GM11168 (cell line): Measurements from ENCODE around the gene PPP6R3.
"Not testable (repeated sequence)": the region's sequence is repeated elsewhere in the genome, so short reads cannot be mapped to it uniquely, and the experiment has no call there.

Source experiments
- in situ Hi-C: fragments of 300-500 bp; cut with MboI; formaldehyde crosslinking; loops from one replicate; pipeline ENCODE4 v1.12.0; 2022; ENCODE audit warnings: low sequenced_read_pairs; ENCODE audit not compliant: unreplicated experiment

PPP6R3 gene

DNA sequence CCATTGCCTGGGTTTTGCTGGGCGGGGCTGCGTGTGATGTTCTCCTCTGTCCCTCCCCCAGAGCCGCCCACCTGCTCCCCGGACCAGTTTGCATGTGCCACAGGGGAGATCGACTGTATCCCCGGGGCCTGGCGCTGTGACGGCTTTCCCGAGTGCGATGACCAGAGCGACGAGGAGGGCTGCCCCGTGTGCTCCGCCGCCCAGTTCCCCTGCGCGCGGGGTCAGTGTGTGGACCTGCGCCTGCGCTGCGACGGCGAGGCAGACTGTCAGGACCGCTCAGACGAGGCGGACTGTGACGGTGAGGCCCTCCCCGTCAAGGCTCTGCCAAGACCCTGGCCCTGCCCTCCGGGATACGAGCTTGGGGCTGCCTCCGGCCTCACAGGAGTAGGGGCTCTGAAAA, 27.0 kb upstream of the PPP6R3 start:
- in situ Hi-C loops, result no loop called here

DNA sequence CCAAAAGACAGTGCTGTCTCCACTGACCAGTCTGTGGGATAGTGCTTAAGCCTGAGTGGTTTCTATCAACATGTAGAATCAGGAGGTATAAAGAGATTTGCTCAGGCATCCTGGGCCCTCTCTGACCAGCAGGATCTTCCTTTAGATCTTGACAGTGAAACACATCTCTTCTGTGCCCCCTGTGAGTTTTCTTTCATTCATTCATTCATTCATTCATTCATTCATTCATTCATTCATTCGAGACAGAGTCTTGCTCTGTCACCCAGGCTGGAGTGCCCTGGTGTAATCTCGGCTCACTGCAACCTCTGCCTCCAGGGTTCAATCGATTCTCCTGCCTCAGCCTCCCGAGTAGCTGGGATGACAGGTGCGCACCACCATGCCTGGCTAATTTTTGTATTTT, 26.4 kb upstream of the PPP6R3 start:
- in situ Hi-C loops, result not testable (repeated sequence)

DNA sequence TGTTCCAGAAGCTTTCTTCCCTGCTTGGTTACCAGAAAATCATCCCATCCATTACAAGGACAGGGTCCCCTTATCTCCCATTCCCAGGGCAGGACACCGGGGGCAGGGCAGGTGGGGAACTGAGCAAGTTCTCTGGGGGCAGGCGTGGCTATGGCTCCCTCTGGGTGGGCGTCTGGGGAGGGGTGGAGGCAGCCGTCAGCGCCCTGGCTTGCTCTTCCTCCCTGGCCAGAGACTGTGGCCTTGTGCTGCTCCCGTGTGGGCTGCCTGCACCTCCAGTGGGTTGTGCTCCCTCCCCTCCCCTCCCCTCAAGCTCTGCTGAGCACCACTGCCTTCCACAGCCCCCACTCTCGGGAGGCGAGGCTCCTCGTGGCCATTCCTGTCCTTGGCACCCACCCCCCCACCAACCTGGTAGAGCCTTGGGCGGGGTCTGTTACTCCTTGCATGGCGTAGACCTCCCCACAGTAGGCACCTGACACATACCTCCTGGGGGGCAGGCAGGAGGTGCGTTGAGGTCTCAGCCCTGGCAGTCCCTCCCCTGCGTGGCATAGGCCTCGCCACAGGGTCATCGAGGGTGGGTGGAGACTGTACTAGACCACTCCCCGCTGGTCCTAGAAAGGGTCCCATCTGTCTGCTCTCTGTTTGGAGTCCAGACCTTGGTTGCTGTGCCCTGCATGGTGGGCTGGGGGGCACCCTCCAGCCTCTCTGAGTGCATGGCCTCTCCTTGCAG, 24.2 kb upstream of the PPP6R3 start:
- in situ Hi-C loops, result no loop called here

DNA sequence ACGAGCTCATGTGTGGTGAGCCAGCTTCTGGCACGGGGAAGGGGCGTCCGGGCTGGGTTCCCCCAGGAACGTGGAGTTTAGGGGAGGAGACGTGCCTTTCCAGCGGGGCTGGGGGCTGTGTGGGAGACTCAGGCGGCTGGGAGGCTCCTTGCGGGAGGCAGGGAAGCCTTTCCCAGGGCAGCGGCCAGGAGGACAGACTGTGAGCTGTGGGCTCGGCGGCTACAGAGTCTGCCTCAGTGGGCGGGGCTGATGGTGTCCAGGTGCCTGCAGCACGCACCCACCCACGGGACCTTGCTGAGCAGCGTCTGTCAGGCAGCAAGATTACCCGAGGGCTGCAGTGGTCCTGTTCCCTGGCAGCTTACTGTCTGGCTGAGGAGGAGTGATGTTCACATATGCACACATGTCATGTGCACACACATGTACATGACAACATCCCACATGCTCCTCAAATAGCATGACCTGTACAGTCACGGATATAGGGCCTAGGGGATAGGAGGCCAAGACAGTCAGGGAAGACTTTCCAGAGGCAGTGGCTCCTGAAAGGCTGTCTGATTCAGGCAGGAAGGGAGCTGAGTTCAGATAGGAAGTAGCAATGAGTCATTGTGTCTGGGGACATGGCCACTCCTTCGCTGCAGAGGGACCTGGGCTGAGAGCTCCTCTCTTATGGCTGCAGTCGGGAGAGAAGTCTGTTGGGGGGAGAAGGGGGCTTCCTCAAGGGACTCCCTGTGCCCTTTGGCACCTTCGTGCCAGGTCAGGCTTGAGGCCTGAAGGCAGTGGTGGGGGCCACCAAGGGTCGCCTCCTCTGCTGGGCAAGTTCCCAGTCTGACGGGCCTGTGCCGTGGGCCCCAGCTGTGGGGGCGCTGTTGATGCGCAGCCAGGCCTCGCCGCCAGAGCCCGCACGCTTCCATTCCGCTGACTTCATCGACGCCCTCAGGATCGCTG, 23.3 kb upstream of the PPP6R3 start:
- in situ Hi-C loops, result no loop called here

DNA sequence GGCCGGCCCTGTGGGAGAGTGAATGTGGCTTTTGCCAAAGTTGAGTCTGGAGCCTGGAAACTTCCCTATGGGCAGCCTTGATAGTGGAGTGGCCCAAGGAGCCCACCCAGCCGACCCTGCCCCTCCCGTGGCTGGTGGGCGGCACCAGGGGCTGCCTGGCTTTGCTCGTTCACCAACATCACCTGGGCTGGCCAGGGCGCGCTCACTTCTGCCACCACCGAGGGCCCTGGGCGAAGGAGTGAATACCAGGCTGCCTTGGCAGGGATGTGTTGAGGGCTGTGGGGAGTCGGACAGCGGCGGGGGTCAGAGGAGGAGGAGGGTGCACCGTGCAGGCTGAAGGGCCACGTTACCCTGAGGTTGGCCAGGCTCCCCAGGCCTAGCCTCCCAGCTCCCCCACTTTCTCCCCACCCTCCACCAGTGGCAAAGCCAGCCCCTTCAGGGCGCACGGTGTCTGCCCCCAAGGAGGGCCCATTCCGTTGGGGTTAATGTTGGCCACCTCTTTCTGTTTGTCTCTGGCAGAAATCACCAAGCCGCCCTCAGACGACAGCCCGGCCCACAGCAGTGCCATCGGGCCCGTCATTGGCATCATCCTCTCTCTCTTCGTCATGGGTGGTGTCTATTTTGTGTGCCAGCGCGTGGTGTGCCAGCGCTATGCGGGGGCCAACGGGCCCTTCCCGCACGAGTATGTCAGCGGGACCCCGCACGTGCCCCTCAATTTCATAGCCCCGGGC, 22.5 kb upstream of the PPP6R3 start:
- in situ Hi-C loops, result no loop called here

DNA sequence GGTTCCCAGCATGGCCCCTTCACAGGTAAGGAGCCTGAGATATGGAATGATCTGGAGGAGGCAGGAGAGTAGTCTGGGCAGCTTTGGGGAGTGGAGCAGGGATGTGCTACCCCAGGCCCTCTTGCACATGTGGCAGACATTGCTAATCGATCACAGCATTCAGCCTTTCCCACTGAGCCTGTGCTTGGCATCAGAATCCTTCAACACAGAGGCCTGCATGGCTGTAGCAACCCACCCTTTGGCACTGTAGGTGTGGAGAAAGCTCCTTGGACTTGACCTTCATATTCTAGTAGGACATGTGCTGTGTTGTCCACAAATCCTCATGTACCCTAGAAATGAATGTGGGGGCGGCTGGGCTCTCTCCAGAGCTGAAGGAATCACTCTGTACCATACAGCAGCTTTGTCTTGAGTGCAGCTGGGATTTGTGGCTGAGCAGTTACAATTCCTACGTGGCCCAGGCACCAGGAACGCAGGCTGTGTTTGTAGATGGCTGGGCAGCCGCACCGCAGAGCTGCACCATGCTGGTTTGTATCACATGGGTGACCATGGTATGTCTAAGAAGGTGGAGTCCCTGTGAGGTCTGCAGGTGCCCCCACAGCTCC, 21.8 kb upstream of the PPP6R3 start:
- in situ Hi-C loops, result no loop called here

DNA sequence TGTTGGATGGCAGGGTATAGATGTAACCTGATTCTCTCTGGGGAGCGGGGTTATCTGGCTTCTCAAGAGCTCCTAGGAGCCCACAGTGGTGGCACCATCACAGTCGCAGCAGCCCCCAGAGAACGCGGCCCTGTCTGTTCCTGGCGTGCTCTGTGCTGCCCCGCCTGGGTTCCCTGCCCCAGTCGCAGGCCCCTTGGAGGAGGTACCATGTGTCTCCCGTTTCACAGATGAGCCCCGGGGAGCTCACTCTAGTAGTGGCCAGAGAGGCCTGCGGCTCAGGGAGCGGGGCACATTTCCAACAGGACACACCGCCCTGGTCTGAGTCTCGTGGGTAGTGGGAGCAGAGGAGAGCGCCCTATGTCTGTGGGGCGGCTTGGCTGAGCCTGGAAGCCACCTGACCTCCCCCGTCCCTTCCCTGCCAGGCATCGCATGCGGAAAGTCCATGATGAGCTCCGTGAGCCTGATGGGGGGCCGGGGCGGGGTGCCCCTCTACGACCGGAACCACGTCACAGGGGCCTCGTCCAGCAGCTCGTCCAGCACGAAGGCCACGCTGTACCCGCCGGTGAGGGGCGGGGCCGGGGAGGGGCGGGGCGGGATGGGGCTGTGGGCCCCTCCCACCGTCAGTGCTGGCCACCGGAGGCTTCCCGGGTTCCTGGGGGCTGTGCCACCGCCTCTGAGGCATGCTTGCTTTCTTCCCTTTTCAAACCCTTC, 21.0 kb upstream of the PPP6R3 start:
- in situ Hi-C loops, result no loop called here

DNA sequence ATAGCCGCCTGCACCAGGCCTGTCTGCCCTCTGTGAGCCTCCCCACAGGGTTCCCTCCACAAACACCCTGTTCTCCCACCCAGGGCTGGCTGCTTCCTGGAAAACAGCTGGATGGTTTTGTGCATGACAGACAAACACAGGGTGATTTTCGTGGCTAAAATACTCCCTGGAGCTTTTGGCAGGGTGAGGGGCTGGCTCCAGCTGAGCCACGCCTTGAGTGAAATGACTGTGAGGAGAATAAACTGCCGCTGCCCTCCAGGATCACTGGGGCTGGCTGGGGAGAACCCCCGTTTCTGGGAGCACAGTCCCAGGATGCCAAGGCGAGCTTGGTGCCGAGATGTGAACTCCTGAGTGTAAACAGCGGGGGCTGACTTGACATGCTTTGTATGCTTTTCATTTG, 20.3 kb upstream of the PPP6R3 start:
- in situ Hi-C loops, result no loop called here

DNA sequence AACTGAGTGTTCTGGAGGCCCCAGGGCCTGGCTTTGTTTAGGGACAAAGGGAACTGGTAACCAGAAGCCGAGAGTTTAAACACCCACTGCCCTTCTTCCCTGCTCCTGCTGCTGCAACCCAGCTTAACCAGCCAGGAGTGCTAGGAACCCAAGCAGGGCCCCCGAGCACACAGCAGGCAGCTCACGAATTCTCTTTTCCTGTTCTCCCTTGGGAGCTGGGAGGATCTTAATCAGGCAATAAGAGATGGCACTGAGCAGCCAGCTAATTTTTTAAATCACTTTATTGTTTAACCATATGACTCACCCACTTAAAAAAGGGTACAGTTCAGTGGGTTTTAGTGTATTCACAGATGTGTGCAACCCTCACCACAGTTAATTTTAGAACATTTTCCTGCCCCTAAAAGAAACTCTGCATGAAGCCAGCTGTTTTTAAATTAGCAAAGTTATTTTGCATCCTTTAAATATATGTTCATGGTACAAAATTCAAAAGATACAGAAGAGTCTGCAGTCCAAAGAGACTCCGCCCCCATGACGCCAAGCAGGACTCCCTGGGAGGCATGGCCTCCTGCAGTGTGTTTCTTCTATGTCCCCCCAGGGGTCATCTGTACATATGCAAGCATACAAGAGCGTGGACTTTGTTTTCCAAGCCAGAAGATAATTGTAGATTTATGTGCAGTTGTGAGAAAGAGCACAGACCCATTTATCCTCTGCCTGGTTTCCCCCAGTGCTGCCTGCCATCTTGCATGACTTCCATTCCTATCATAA, 18.9 kb upstream of the PPP6R3 start:
- in situ Hi-C loops, result no loop called here

DNA sequence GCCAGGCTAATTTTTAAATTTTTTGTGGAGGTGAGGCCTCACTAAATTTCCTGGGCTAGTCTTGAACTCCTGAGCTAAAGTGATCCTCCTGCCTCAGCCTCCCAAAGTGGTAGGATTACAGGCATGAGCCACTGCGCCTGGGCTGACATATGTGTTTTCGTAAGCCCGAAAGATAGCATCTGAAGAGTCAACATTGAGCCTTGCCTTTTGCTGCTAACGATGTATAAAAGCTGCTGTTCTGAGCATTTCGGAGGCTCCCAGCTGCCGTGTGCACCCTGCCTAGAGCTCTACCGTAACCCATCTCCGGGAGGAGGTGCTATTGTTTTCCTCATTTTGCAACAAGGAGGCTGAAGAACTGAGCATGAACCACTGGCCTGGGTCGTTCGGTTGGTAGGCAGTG, 18.1 kb upstream of the PPP6R3 start:
- in situ Hi-C loops, result no loop called here

DNA sequence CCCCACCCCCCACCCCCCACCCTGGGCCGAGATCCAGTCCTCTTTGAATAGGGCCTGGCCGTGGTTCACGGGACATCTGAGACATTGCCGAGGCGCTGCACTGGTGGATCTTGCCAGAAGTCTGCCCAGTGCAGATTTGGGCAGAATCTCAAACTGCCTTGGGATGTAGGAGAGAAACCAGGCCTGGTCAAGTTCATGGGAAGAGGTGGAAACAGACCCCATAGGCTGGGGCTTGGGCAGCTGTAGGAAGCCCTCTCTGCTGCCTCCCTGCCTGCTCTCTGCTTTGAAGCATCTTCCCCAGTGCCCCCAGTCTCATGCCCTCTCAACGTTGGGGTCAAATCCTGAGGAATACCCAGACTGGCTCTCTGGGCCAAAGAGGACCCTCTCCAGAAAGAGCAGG, 16.0 kb upstream of the PPP6R3 start:
- in situ Hi-C loops, result no loop called here

DNA sequence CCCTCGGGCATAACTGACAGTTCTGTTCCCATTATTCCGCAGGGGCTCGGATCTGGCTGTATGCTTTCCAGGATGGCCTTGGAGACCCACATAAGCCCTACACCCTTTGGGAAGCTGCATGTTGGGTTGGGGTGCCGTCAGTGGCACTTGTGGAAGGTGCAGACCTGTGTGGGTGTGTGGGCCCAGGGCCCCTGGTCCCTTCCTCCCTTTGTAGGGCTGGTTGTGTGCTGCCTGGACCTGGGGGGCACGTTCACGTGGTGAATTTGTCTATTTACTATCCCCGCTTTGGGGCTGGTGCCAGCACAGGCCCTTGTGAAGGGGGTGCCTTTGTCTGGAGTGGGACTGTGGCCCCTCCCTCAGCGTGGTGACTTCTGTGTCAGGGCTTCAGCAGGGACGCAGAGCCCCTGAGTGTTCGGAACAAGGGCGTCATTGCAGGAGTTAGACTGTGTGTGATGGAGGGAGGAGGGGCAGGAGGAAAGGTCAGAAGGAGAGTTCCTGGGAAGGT, 15.0 kb upstream of the PPP6R3 start:
- in situ Hi-C loops, result no loop called here

DNA sequence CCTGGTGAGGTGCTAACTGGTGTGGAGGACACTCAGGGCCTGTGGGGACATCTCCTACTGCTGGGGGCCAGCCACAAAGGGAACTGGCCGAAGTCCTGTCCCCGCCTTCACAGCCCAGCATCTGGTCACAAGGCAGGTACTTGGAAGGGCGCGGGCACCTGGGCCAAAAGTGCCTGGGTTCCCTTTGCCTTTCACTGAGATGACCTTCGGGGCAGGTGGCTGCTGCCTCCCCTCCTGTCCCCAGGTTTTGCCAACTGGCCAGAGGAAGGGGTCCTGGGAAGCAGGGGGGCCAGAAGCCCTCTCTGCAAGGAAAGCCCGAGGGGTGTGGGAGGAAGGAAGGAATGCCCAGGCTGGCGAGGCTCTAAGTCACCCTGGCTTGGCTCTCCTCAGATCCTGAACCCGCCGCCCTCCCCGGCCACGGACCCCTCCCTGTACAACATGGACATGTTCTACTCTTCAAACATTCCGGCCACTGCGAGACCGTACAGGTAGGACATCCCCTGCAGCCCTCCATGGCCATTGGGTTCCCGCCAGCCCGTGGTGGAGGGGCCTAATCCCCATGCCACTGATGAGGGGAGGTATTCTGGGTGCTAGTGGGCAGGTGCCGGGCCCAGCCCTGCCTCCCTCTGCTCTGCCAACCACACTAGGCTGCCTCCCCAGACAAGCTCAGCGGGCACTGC, 14.4 kb upstream of the PPP6R3 start:
- in situ Hi-C loops, result no loop called here

DNA sequence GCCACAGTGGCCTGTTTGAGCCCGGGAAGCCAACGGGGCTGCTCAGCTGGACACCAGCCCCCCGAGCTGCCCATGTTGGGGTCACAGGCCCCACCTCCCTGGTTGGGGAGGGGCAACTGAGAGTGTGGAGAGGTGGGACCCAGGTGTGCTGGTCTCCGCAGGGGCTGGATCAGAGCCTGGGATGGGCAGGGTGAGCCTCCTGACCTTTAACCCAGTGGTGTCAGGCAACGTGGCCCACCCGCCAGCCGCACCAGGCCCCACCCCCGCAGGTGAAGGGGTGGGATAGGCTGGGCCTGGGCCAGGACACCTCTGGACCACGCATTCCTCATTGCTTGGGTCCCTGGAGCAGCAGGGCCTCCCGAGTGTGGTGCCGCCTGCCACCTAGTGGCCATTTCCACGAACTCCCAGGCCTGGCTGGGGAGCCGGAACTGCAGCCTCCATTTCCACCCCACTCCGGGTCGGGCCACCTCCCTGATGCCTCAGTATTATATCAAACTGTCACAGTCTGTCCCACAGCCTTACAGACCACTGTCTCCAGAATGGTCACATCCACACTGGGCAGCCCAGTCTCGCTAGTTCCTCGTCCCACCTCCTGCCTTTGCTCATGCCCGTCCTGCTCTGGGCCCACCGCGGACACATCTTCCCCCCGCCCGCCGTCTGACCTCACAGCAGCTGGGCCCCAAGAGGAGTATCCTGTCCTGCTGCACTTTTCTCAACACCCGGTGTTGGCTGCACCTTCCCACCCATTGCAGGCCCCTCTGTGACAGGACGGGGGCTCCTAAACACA, 13.3 kb upstream of the PPP6R3 start:
- in situ Hi-C loops, result no loop called here

DNA sequence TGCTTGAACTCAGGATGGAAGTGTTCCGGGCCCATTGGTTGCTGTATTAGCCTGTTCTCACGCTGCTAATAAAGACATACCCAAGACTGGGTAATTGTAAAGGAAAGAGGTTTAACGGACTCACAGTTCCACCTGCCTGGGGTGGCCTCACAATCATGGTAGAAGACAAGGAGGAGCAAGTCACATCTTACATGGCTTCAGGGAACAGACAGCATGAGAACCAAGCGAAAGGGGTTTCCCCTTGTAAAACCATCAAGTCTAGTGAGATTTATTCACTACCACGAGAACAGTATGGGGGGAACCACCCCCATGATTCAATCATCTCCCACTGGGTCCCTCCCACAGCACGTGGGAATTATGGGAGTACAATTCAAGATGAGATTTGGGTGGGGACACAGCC, 12.6 kb upstream of the PPP6R3 start:
- in situ Hi-C loops, result not testable (repeated sequence)

DNA sequence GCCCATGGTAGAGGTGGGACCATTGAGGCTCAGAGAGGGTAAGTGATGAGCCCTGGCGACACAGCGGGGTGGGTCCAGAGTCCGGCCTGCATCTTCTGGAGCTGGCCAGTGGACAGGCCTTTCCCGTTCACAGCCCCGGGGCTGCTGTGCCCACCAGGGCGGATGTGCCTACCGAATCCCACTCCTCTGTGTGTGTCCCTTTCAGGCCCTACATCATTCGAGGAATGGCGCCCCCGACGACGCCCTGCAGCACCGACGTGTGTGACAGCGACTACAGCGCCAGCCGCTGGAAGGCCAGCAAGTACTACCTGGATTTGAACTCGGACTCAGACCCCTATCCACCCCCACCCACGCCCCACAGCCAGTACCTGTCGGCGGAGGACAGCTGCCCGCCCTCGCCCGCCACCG, 11.9 kb upstream of the PPP6R3 start:
- in situ Hi-C loops, result no loop called here

DNA sequence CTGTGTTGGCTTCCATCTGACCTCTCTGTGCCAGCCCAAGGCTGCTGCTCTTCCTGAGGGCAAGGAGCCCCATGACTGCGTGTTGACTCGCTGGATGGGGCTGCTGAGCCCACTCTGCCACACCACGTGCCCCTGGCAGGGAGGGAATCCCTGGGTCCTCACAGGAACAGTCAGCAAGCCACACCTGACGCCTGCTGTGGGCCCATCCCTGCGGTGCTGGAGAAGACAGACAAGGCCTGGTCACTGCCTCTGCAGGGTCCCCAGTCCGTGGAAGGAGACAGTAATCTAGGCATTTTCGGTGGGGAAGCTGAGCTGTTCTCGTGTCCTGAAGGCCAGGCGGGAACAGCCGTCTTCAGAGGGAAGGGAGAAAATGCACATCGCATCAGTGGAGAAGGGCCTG, 10.6 kb upstream of the PPP6R3 start:
- in situ Hi-C loops, result no loop called here

DNA sequence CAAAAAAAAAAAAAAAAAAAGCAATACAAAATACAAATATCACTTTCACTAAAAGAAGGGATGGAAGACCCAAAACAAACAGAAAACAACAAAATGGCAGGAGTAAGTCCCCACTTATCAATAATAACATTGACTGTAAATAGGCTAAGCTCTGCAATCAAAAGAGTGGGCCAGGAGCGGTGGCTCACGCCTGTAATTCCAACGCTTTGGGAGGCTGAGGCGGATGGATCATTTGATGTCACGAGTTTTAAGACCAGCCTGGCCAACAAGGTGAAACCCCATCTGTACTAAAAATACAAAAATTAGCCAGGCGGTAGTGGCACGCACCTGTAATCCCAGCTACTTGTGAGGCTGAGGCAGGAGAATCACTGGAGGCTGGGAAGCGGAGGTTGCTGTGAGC, 9.8 kb upstream of the PPP6R3 start:
- in situ Hi-C loops, result no loop called here
